Neuronal stem cell (in vitro differentiated cells): ENCODE data around the gene EPHB6.

Experiments
- DNase-seq: peaks from one replicate; pipeline ENCODE4 v3.0.0-alpha.2; 2013; ENCODE audit warnings: low spot score
- H2AFZ ChIP-seq: one replicate; pipeline ENCODE4 v1.6.1; 2013; ENCODE audit warnings: mild to moderate bottlenecking, low read length, inconsistent platforms
- H2AK5ac ChIP-seq: 2 replicates; pipeline ENCODE4 v1.6.1; 2013; ENCODE audit warnings: low read depth, mild to moderate bottlenecking, inconsistent platforms, low read length, moderate library complexity, mixed read lengths
- H2BK120ac ChIP-seq: 2 replicates; pipeline ENCODE4 v1.6.1; 2013; ENCODE audit warnings: low read depth, mild to moderate bottlenecking, inconsistent platforms, low read length, moderate library complexity, mixed read lengths
- H2BK12ac ChIP-seq: one replicate; pipeline ENCODE4 v1.6.1; 2013; ENCODE audit warnings: low read length, inconsistent platforms
- H2BK15ac ChIP-seq: 2 replicates; pipeline ENCODE4 v1.6.1; 2013; ENCODE audit warnings: mild to moderate bottlenecking, low read length, inconsistent platforms, mixed read lengths
- H2BK5ac ChIP-seq: one replicate; pipeline ENCODE4 v1.6.1; 2013; ENCODE audit warnings: inconsistent platforms, mild to moderate bottlenecking, low read length, moderate library complexity
- H3K14ac ChIP-seq: one replicate; pipeline ENCODE4 v1.6.1; 2013; ENCODE audit warnings: low read length, inconsistent platforms
- H3K18ac ChIP-seq: 2 replicates; pipeline ENCODE4 v1.6.1; 2013; ENCODE audit warnings: low read length, inconsistent platforms
- H3K23ac ChIP-seq: 2 replicates; pipeline ENCODE4 v1.6.1; 2013; ENCODE audit warnings: low read depth, mild to moderate bottlenecking, mixed read lengths, low read length, inconsistent platforms; ENCODE audit not compliant: poor library complexity
- H3K27ac ChIP-seq: replicated peaks from 3 replicates; pipeline ENCODE4 v1.5.1; 2013; ENCODE audit warnings: low read length, inconsistent platforms
- H3K27me3 ChIP-seq, 3 experiments: 2 replicates each; pipeline ENCODE4 v1.6.1; 2013; ENCODE audit warnings: low read length in 3 of 3, mild to moderate bottlenecking in 2 of 3, inconsistent platforms in 1 of 3, low read depth in 1 of 3, mixed read lengths in 1 of 3, moderate library complexity in 1 of 3; ENCODE audit not compliant: control insufficient read depth in 3 of 3, insufficient read depth in 3 of 3
- H3K36me3 ChIP-seq, 2 donors: replicated peaks in 1 of 2; 2 replicates each; pipeline ENCODE4 v1.6.1; 2013; ENCODE audit warnings: low read length in 2 of 2; ENCODE audit not compliant: control insufficient read depth in 2 of 2, insufficient read depth in 2 of 2
- H3K4ac ChIP-seq: 2 replicates; pipeline ENCODE4 v1.6.1; 2013; ENCODE audit warnings: inconsistent platforms, mild to moderate bottlenecking, low read length, moderate library complexity
- H3K4me1 ChIP-seq, 2 donors: 1 replicate in 1 of 2; 2 replicates in 1 of 2; pipeline ENCODE4 v1.6.1; 2013; ENCODE audit warnings: low read length in 2 of 2, low read depth in 1 of 2; ENCODE audit not compliant: control insufficient read depth in 2 of 2, insufficient read depth in 1 of 2
- H3K4me2 ChIP-seq: one replicate; pipeline ENCODE4 v1.6.1; 2013; ENCODE audit warnings: mild to moderate bottlenecking, low read length, inconsistent platforms; ENCODE audit not compliant: insufficient read depth, poor library complexity, severe bottlenecking
- H3K4me3 ChIP-seq, 2 donors: 2 replicates each; pipeline ENCODE4 v1.5.1; 2013; ENCODE audit warnings: low read length in 2 of 2, mild to moderate bottlenecking in 2 of 2, inconsistent platforms in 1 of 2, moderate library complexity in 1 of 2
- H3K79me1 ChIP-seq: one replicate; pipeline ENCODE4 v1.6.1; 2013; ENCODE audit warnings: low read depth, mild to moderate bottlenecking, inconsistent platforms, low read length, moderate library complexity
- H3K9ac ChIP-seq: one replicate; pipeline ENCODE4 v1.6.1; 2013; ENCODE audit warnings: mild to moderate bottlenecking, low read depth, low read length, inconsistent platforms; ENCODE audit not compliant: poor library complexity
- H3K9me3 ChIP-seq, 2 donors: replicated peaks in 1 of 2; 2 replicates each; pipeline versions ENCODE3 to v1.6.1; 2013; ENCODE audit warnings: low read length in 2 of 2, mild to moderate bottlenecking in 2 of 2, inconsistent platforms in 1 of 2, low read depth in 1 of 2, mixed read lengths in 1 of 2, moderate library complexity in 1 of 2; ENCODE audit not compliant: control insufficient read depth in 2 of 2, insufficient read depth in 1 of 2
- H4K8ac ChIP-seq: one replicate; pipeline ENCODE4 v1.6.1; 2013; ENCODE audit warnings: low read depth, mild to moderate bottlenecking, inconsistent platforms, low read length, moderate library complexity
- H4K91ac ChIP-seq: one replicate; pipeline ENCODE4 v1.6.1; 2013; ENCODE audit warnings: low read length, low read depth, mild to moderate bottlenecking, inconsistent platforms; ENCODE audit not compliant: poor library complexity
- WGBS, 2 donors: extraction: QIAGEN DNeasy Blood & Tissue Kit; methylation state at CpG; one replicate each; pipeline ENCODE4 v1.1.7; 2013; ENCODE audit warnings: missing lambda C conversion rate in 2 of 2, mixed read lengths in 1 of 2; ENCODE audit not compliant: insufficient read length in 2 of 2, insufficient replicate concordance in 1 of 2; ENCODE audit errors: extremely low coverage in 2 of 2; 5-methylcytosine and 5-hydroxymethylcytosine counted together

EPHB6 gene

GRCh38 chr7:142883145-142883544, 28.3 kb downstream of the EPHB6 start:
- Histone ChIP-seq H3K4ac (no peak overlapping the region), H3K27me3 (peaks cover 0 to 8% (median 0%) of the 10 kb centered on the region in 3 experiments), H3K9ac (no peak overlapping the region), H3K4me3 (no peak overlapping the region), H3K4me2 (no peak overlapping the region), H2AFZ (no peak overlapping the region), H3K36me3 (no peaks in the 10 kb centered on the region), H2AK5ac (no peak overlapping the region), H2BK15ac (no peak overlapping the region), H2BK120ac (no peak overlapping the region), H2BK5ac (no peak overlapping the region), H3K4me1 (peaks cover 0 to 2% of the 10 kb centered on the region in 2 donors), H3K27ac (no peak overlapping the region), H3K14ac (no peak overlapping the region), H4K8ac (no peak overlapping the region), H4K91ac (no peak overlapping the region), H3K18ac (no peak overlapping the region), H3K9me3 (no peaks in the 10 kb centered on the region), H3K23ac (no peak overlapping the region), H2BK12ac (no peak overlapping the region), H3K79me1 (no peaks in the 10 kb centered on the region)
- no peak for DNase-seq
- WGBS, 2 donors = no CpG with 5 or more reads among the region's 10 CpGs

GRCh38 chr7:142883571-142884285, 28.9 kb downstream of the EPHB6 start:
- no peak overlapping the region for H2BK15ac ChIP-seq
- no peak overlapping the region for H3K18ac ChIP-seq
- peaks cover 0 to 2% of the 10 kb centered on the region in 2 donors for H3K4me1 ChIP-seq
- no peak overlapping the region for H3K4me2 ChIP-seq
- H3K79me1 ChIP-seq = no peaks in the 10 kb centered on the region
- no peak overlapping the region for H2AFZ ChIP-seq
- no peak overlapping the region for H2BK12ac ChIP-seq
- no peaks in the 10 kb centered on the region for H3K36me3 ChIP-seq
- no peak for DNase-seq
- no peak overlapping the region for H4K8ac ChIP-seq
- peaks cover 0 to 5% (median 0%) of the 10 kb centered on the region in 3 experiments for H3K27me3 ChIP-seq
- H3K9ac ChIP-seq = no peak overlapping the region
- no peak overlapping the region for H4K91ac ChIP-seq
- H3K4ac ChIP-seq = no peak overlapping the region
- no peak overlapping the region for H2BK120ac ChIP-seq
- H2BK5ac ChIP-seq = no peak overlapping the region
- no peak overlapping the region for H3K27ac ChIP-seq
- no peaks in the 10 kb centered on the region for H3K9me3 ChIP-seq
- WGBS, 2 donors = no CpG with 5 or more reads among the region's 7 CpGs
- no peak overlapping the region for H3K4me3 ChIP-seq
- H3K23ac ChIP-seq = no peak overlapping the region
- no peak overlapping the region for H3K14ac ChIP-seq
- no peak overlapping the region for H2AK5ac ChIP-seq

GRCh38 chr7:142884286-142884640, 29.4 kb downstream of the EPHB6 start:
- WGBS, 2 donors = no CpG with 5 or more reads among the region's 4 CpGs

GRCh38 chr7:142885311-142886230, 30.7 kb downstream of the EPHB6 start, which contains the start of gene TRPV6:
Gene TRPV6, minus strand, starts transcription at chr7:142885745.
- no peak within 1 kb of the TSS for H3K27ac ChIP-seq
- no peaks in the 10 kb centered on the region for H3K36me3 ChIP-seq
- H3K18ac ChIP-seq = no peak within 1 kb of the TSS
- H3K27me3 ChIP-seq = peaks cover 0 to 2% (median 0%) of the 10 kb centered on the region in 3 experiments
- no peak within 1 kb of the TSS for H2BK120ac ChIP-seq
- H2AK5ac ChIP-seq = no peak within 1 kb of the TSS
- H3K23ac ChIP-seq = no peak within 1 kb of the TSS
- WGBS, 2 donors = no CpG with 5 or more reads among the region's 16 CpGs
- no peak within 1 kb of the TSS for H4K8ac ChIP-seq
- H3K9ac ChIP-seq = no peak within 1 kb of the TSS
- H3K79me1 ChIP-seq = no peaks in the 10 kb centered on the region
- H3K4me2 ChIP-seq = no peak within 1 kb of the TSS
- H2AFZ ChIP-seq = peak within 1 kb of the TSS; percentile 3
- H3K14ac ChIP-seq = no peak within 1 kb of the TSS
- no peak within 1 kb of the TSS for H3K4ac ChIP-seq
- no peak within 1 kb of the TSS for H2BK15ac ChIP-seq
- DNase-seq = no peak
- H3K4me3 ChIP-seq = no peak within 1 kb of the TSS
- H3K9me3 ChIP-seq = peaks cover 0 to under 1% of the 10 kb centered on the region in 2 donors
- peaks cover 0 to 2% of the 10 kb centered on the region in 2 donors for H3K4me1 ChIP-seq
- no peak within 1 kb of the TSS for H4K91ac ChIP-seq
- H2BK5ac ChIP-seq = no peak within 1 kb of the TSS
- H2BK12ac ChIP-seq = no peak within 1 kb of the TSS

More at GRCh38 chr7:142884286-142884640, 29.4 kb downstream of the EPHB6 start:
- Histone ChIP-seq H3K14ac (no peak overlapping the region), H3K18ac (no peak overlapping the region), H3K4ac (no peak overlapping the region), H3K9me3 (no peaks in the 10 kb centered on the region), H2BK120ac (no peak overlapping the region), H3K9ac (no peak overlapping the region), H2BK12ac (no peak overlapping the region), H3K23ac (no peak overlapping the region), H2BK15ac (no peak overlapping the region), H2AFZ (no peak overlapping the region), H3K4me2 (no peak overlapping the region), H4K91ac (no peak overlapping the region), H3K4me3 (no peak overlapping the region), H3K27me3 (peaks cover 0 to 2% (median 0%) of the 10 kb centered on the region in 3 experiments), H3K27ac (no peak overlapping the region), H3K4me1 (peaks cover 0 to 2% of the 10 kb centered on the region in 2 donors), H2BK5ac (no peak overlapping the region), H2AK5ac (no peak overlapping the region), H4K8ac (no peak overlapping the region), H3K79me1 (no peaks in the 10 kb centered on the region), H3K36me3 (no peaks in the 10 kb centered on the region)
- DNase-seq = no peak
